GM18526 (cell line): ENCODE results near the gene PTGDS.

Experiments
- POLR2A ChIP-seq: IDR thresholded peaks from 3 replicates; pipeline ENCODE4 v1.6.1; 2011; ENCODE audit not compliant: insufficient read length; ENCODE audit errors: extremely low read depth

PTGDS gene

DNA sequence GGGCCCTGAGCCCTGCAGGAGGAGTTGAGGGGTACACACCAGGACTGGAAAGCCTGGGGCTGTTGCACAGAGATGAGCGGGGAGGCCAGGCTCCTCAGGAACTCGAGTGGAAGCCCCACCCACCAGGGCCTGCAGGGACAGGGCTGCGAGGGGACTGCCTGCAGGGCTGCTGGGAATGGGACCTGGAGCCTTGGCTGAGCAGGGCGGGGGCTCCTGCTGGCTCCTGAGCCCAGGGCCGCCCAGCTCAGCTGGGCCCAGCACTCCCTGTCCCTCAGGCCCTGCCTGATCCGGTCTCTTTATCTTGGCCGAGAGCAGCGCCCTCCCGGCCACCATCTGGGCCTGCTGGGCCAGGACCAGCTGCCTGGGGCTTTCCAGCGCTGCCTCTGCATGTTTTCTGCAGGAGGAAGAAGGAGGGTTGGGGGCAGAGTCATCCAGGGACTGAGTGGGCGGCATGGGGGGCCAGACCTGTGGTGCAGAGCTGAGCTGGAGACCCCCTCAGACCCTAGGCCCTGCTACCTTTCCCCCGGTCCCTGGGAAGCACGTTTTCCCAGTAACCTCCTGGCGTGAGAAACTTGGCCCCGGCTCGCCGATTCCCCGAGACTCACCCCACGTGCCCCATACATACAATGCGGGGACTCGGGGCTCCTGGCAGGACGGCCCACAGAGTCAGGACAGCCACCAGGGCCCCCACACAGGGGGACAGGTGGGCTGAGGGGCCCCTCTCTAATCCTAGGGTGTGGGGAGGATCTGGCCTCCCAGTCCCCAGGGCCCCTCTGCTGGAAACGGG, 15.8 kb upstream of the PTGDS start:
- TF ChIP-seq POLR2A, result no peak

DNA sequence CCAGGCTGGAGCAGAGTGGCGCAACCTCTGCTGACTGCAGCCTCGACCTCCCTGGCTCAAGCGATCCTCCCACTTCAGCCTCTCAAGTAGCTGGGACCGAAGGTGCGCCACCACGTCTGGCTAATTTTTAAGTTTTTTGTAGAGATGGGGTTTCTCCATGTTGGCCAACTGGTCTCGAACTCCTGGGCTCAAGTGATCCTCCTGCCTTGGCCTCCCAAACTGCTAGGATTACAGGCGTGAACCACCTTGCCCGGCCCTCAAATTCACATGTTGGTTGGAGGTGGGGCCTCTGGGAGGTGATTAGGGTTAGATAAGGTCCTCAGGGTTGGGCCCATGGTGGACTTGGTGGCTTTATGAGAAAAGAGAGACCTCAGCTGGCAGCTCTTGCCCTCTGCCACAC, 15.1 kb upstream of the PTGDS start:
- no peak for TF ChIP-seq POLR2A

DNA sequence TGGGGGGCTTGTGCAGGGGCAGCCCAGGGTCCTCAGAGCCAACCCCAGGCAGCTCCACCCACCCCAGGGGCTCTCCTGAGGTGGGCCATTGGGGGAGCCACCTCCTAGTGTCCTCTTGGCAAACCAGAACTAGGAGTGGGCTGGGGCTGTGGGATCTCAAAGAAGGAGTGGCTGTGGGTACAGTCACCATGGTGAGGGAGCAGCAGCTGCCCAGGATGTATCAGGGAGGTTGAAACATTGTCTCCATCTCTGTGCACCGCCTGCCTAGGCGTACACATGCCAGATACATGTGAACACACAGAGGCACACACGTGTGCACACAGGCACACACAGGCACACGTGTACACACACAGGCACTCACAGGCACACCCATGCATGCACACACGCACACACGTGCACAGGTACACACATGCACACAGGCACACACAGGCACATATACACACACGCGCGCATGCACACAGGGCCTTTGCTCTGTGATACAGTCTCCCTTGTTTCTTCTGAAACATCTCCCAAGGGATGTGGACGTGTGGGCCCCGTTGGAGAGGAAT, 14.5 kb upstream of the PTGDS start:
- TF ChIP-seq POLR2A, result no peak

DNA sequence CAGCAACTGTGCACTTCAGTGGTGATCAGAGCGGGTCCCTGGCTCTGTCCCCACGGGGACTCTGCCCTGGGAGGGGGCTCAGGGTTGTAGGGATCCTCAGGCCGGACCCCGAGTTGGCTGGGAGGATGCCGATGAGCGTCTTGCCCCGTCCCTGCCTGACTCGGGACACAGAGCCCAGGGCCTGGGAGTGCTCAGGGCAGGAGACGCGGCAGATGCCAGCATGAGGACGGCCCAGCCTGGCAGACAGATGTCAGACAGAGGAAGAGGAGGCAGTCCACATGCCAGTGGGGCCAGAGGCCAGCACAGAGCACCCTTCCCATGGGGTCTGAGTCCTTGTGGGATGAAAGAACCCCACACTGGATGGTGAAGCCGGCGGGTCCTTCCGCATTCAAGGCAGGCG, 14.0 kb upstream of the PTGDS start:
- TF ChIP-seq POLR2A, result no peak

DNA sequence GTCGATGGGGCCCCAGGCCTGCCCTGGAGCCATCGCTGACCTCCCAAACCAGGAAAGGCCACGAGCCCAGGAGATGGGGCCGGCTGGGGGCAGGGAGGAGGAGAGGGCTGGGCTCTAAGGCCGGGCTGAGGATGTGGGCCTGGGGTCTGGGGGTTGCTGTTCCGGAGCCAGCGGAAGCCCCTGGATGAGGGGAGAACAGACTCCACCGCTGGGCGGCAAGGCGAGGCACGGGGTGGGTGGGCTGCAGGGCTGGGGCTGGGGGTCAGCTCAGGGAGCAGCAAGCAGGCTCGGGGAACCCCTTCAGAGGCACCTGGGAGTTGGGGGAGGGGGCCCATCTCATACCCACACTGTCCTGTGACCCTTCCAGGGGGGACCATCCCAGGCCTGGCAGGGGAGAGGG, 13.6 kb upstream of the PTGDS start:
- TF ChIP-seq POLR2A, result no peak

DNA sequence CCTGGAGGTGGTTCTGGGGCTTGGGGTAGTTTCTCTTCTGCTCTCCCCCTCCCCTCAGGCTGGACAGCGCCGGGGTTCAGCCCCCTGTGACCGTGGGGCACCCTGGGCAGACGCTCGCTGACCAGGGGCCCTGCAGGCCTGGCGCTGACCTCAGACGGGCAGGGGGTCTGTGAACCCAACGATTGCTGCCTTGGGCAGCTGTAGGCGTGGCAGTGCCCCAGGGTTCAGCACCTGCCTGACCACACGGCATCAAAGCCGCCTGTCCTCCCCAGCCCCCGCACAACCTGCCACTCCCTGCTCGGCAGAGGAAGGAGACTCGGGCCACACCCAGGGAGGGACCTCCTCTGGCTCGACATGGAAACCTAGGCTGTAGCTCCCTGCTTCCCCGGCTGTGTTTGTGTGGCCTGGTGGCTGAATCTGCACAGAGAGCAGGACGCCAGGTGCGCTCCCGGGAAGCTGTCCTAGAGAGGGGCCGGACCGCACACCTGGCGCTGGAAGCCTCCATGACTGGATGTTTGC, 13.1 kb upstream of the PTGDS start:
- no peak for TF ChIP-seq POLR2A

DNA sequence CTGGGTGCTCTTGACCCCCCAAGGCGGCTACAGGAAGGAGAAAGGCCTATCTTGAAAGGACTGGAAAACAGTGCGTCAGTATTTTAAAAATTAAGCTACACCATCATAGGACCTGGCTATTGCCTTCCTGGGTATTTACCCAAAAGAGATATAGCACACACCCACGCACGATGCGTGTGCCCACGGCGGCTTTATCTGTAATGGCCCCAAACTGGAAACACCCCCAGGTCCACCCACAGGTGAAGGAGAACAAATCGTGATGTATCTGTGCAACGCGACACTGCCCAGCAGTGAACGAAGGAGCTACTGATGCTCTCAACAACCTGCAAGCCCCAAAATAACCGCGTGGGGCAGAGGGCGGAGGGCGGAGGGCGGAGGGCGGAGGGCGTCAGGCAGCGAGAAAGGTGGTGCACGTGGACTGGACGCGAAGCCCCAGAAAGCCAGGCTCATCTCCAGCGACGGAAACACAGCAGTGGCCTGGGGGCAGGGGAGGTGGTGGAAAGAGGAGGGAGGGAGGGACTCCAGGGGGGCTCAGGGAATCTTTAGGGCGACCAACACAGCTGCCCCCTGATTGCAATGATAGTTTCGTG, 12.4 kb upstream of the PTGDS start:
- no peak for TF ChIP-seq POLR2A

DNA sequence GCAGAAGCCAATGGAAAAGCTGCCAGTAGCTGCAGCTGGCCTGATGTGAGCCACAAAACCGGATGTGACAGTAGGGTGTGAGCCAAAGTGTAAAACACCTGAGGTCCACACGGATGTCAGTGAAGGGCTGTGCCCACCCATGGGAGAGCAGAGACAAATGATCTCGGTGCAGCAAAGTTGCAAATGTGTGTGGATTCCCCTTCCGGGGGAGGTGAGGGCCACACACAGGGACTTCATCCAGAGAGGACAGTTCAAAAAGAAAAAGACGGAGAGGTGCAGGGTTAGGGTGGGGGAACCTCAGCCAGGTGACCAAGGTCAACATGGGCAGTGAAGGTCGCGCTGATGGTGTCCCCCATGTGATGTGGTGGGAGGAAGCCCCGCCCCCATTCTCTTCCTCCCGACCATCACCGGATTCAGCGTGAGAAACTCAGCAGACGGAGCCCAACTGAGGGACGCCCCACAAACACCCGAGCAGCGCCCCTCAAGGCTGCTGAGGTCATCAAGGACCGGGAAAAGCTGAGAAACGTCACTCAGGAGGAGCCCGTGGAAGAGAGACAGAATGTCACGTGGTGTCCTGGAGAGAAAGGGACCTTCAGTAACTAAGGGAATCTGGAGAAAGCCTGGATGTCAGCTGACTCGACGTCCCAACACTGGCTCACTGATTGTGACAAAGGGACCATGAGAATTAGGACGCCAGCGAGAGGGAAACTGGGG, 11.4 kb upstream of the PTGDS start:
- TF ChIP-seq POLR2A, result no peak

DNA sequence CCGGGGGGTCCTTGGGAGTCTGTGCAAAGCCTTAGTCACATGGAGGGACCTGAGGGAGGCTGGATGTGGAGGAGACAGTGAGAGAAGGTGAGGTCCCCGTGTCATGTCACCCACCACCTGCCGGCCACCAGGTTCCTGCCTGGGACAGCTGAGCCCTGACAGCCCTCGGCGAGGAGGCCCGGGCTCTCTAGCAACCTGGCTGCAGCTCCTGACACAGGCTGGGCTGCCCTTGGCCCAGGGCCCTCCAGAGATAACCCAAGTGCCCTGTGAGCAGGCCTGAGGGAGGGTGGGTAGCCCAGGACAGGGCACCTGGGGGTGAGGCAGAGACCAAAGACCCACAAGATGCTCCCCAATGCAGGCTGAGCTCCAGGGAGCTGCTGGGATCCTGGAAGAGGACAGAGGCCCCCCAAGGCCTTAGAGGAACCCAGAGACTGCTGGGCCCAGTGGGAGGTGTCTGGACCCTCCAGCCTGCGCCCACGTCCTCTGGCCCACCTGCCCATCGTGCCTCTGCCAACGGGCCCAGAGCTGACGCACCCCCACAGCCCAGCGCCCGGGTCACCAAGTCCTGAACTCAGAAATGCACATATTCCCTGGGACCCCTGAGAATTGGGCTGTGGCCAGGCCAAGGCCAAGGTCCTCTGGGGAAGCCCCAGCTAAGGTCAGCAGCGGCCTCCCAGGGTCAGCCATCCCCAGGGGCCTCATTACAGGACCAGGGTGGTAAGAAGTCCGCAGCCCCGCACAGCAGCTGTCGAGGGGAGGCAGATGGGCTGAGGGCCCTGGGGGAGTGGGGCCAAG, 8.8 kb upstream of the PTGDS start:
- no peak for TF ChIP-seq POLR2A

DNA sequence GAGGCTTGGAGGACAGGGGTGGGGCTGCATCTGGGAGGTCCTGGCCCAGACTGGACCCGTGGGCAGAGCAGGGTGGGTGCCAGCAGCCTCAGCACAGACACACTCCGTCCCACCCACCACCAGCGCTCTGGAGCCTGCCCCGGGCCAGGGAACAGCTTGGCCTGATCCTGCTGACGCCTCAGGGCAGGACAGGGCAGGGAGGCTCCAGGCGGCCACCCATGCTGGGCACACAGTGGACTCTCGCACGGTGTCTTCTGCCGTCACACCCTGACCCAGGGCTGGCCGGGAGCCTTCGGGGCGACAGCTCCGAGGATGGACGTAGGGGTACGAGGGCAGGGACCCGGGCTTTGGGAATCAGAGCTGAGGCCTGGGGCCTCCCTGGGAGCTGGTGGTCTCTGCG, 8.2 kb upstream of the PTGDS start:
- TF ChIP-seq POLR2A, result no peak

DNA sequence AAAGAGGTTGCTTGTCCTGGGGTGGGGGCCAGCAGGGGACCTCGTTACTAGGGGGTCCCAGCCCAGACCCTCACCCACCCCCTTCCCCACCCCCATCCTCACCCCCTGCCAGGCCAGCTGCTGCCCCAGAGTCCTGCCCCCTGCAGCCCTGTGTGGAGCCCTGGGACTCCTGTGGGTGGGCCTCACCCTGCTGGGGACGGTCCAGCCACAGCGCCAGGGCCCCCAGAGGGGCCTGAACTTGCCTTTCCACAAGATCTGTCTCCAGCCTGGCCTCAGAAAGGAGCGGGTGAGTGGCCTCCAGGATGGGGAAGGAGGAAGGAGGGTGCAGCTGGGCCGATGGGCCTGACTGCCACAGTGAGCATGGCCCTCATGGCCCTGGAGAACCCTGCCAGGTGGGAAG, 7.5 kb upstream of the PTGDS start:
- TF ChIP-seq POLR2A, result no peak

DNA sequence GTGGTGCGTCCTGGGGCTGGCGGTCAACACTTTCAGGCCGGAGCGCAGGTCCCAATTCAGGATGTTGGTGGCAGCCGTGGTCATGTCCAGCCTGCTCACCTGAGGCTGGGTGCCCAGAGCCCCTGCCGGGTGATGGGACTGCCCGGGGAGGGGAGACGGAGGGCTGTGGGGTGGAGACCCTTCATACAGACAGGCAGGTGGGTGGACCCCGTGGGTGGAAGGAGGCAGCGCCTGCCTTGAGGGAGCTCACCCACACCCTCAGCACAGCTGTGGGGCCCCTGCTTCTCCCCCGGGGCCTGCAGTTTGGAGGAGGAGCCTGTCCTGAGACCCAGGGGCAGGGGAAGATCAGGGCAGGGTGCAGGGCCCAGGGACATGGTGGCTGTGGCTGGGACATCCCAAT, 6.9 kb upstream of the PTGDS start:
- no peak for TF ChIP-seq POLR2A

DNA sequence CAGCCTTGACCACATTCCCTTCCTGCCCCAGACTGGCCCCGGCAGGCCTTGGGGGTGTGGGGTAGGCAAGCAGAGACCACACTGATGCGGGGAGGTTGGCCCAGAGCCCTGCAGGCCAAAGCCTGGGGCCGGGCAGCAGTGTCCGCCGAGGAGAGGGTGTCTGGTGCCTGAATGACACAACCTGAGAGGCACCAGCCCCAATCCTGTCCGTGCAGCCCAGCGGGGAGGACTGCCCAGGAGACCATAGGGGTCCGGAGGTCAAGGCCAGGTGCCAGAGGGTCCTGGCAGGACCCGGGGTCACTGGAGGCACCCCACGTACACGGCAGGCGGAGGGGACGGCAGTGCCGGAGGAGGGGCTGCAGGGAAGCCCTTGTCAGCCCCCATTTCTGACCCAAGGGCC, 5.6 kb upstream of the PTGDS start:
- TF ChIP-seq POLR2A, result no peak

DNA sequence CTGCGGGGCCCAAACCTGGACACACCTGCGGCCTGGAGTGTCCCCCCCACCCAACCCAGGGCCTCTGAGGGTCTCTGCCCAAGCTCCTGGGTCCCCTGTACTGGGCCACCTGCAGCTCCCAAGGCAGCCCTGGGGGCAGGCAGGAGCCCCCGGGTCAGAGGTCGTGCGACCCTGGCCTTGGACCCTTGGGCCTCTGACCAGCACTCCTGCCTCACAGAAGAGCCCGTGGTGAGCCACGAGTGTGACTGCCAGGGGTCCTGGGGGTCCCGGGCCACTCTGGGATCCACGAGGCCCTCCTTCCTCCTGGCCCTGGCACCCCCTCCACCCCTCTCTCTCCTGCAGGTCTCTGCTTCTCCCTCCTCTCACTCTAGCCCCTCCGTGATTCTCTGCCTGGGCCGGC, 5.0 kb upstream of the PTGDS start:
- no peak for TF ChIP-seq POLR2A

DNA sequence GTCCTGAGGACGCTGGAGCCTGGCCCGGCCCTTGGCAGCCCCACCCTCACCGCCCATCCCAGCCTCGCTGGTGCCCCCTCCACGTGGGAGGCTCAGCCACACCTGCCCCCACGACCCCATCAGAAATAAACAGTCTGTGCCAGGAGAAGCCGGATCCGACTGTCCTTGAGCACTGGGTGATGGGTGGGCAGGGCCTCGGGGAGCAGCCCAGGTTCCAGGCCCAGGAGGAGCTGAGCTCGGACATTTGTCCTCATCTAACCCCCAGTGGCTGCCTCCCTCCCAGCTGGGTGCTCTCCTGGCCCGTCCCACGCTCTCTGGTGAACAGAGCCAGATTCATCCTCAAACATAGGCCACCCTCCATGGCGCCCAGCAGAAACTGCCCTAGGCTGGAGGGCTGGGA, 4.6 kb upstream of the PTGDS start:
- TF ChIP-seq POLR2A, result no peak
